HG03159 (cell line): ENCODE data around the gene ZNF217.
"Not testable (repeated sequence)": the region's sequence is repeated elsewhere in the genome, so short reads cannot be mapped to it uniquely, and the experiment has no call there.

Experiments
- ATAC-seq: cut with Tn5 transposase; IDR thresholded peaks from one replicate; pipeline ENCODE4 v1.9.1; 2021; ENCODE audit warnings: mild to moderate bottlenecking, moderate library complexity; ENCODE audit not compliant: unreplicated experiment

The ZNF217 gene

GRCh38 chr20:53622247-53623133 is 28.9 kb upstream of the ZNF217 start:
- no peak for ATAC-seq

GRCh38 chr20:53621482-53622246 is 28.0 kb upstream of the ZNF217 start:
- ATAC-seq = no peak

DNA sequence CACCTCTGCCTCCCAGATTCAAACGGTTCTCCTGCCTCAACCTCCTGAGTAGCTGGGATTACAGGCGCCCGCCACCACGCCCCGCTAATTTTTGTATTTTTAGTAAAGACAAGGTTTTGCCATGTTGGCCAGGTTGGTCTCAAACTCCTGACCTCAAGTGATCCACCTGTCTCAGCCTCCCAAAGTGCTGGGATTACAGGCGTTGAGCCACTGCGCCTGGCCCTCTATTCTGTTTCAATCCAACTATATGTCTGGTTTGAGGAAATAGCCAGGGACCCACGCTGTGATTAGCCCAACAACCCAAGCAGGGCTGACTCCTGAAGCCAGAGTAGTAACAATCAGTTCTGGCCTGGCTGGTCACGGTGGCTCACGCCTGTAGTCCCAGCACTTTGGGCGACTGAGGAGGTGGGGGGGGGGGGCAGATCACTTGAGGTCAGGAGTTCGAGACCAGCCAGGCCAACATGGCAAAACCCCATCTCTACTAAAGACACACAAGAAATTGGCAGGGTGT is 24.9 kb upstream of the ZNF217 start:
- not testable (repeated sequence) for ATAC-seq

GRCh38 chr20:53617791-53618489 is 24.3 kb upstream of the ZNF217 start:
- ATAC-seq = no peak

GRCh38 chr20:53616489-53616888 is 22.9 kb upstream of the ZNF217 start:
- not testable (repeated sequence) for ATAC-seq

- ATAC-seq = no peak
These were observed 20.1 kb upstream of the ZNF217 start for GRCh38 chr20:53613748-53614147.

DNA sequence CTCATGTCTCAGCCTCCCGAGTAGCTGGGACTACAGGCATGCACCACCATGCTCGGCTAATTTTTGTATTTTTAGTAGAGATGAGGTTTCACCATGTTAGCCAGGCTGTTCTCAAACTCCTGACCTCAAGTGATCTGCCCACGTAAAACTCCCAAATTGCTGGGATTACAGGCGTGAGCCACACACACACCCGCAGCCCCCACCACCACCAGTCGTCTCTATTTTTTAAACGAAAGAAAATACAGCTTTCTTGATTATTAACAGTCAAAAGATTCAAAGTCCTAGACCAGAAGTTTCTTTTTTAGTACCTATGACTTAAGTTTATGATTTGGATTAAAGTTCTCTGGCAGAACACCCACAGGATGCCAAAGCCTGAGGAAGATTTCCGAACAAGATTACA is 18.6 kb upstream of the ZNF217 start:
- not testable (repeated sequence) for ATAC-seq

DNA sequence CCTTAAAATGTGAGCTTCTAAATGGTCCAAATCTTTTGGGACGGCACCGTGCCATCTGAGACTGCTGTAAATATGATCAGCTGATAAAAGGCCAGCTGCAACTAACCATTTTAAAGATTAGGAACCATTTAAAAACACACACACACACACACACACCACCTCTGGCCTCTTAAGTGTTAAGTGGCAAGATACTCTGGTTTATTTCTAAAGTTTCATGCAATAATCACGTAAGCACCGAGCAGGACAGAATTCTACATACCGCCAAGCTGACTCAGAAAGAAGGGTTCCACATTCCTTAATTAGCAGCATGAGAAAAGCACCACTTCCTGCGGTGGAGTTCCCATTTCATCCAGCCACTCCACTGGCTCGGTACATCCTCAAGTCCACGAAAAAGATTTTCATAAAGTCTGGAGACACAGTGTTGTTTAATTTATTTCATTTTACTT is 17.8 kb upstream of the ZNF217 start:
- no peak for ATAC-seq

DNA sequence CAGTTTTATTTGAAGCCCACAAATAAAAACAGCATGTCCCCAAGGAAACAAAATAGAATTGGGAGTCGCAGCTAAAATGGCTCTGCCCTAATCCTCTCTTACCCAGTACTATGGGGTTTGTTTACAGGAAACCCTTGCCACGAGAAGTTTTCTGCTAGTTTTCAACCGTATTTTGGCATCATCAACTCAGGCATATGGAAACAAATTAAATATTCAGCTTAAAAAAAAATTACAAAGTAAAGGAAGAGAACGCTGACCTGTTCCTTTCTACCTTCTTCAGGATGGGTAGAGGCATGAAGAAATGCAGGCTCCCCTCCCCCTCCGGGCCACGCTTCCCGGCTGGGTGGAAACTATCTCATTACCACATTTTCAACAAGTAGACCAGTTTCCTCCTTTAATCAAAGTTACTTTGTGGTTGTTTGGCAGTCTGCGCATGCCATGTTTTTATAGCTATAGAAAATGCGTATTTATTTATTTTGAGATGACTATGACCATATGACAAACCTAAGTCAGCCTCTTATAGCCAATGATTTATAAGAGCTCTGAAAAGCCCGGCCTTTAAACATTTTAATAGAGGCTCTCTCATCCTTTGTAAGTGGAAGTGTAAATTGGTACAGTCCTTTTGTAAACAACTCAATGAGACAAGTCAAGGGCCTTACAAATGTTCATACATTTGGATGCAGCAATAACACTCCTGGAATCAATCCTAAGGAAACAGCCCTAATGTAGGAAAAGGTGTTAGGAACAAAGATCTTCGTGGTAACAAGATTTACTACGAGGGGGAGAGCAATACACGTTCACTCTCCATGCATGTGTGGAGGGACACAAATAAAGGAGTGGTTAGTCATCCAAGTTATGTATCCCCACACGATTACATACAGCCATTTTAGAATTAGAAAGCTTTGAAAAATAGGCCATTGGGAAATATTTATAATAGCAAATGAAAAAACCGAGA is 16.1 kb upstream of the ZNF217 start:
- ATAC-seq = no peak

DNA sequence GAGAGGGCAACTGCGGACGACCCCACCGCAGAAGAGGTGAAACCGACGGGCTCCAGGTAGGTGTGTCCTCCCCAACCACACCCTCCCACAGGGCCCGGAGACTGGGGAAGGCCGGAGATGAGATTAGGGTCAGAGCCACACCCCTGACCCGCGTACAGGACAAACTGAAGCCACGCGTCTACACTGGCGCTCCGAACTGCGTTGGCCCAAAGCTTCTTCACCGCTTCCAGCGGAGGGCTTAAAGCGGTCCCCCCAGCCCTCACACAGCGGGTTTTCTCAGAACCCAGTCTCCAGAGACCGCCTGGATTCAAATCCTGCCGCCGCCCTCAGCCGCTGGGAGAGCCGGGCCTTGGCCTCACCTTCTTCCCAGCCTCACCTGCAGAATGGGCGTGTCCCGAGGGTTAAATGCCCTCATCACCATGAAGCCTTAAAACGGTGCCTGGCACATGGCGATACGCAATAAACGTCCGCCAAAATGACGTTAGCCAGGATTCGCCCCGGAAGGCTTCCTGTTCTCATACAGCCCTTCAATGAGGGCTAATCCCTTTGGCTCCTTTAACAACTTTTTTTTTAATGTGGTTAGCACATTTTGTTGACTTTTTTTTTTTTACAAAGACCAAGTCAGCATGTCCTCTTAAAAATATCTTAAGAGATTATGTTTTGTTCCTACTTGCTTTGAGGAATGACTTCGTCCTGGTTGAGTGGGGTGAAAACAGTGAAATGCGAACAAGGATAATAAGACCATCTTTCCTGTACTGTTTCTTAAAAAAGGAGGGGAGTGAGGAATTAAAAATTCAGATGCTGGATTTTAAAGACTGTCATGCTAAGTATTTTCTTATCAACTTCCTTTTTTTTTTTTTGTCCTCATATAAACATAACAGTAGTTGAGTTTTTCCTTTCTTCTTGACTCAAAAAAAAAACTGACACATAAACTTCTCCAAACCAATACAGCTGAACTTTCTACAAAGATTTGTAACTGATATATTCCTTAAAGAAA is 15.1 kb upstream of the ZNF217 start:
- no peak for ATAC-seq

- ATAC-seq = no peak
These were observed 14.4 kb upstream of the ZNF217 start for GRCh38 chr20:53608071-53608455.

GRCh38 chr20:53606364-53606985 is 12.8 kb upstream of the ZNF217 start:
- ATAC-seq = no peak

GRCh38 chr20:53605401-53605800 is 11.8 kb upstream of the ZNF217 start:
- not testable (repeated sequence) for ATAC-seq

DNA sequence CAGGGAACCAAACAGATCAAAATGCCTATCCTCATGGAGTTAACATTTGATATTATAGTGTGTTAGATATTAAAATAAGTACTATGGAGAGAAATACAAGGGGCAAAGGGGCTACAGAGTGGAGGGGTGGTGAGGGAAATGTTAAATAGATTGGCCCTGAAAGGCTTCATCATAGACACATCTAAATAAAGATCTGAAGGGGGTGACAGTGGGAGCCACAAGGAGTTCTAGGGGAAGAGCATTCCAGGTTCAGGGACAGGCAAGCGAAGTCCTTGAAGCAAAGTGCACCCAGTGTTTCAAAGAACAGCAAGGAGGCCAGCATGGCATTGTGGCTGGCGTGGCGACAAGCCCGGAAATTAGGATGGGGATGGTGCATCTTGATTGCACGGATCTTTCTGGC is 11.2 kb upstream of the ZNF217 start:
- not testable (repeated sequence) for ATAC-seq

- no peak for ATAC-seq
These were observed 9.0 kb upstream of the ZNF217 start for GRCh38 chr20:53602661-53603060.

- no peak for ATAC-seq
These were observed 6.4 kb upstream of the ZNF217 start for GRCh38 chr20:53599910-53600632.

DNA sequence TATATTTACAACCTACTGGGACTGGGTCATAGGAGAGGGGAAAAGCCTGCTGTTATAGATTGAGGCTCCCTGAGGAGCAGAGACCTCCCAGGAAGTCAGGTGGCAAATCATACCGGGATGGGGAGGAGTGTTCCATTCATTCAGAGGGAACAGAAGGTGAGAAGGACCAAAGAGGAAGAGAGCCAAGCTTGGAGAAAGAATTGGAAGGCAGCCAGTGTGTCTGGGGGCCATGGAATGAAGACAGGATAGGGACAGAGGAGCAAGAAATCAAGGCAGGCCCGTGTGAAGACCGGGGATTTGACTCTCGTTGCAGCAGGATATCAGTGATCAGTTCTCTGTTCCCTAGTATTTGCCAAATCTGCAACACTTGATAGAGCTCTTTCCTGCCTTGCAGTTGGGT is 5.7 kb upstream of the ZNF217 start:
- no peak for ATAC-seq

GRCh38 chr20:53599044-53599362 is 5.4 kb upstream of the ZNF217 start:
- no peak for ATAC-seq
